GM12865 (cell line): Measurements from ENCODE around the gene DYNC1I1.

Source experiments
- DNase-seq: peaks from one replicate; pipeline ENCODE4 v3.0.0; 2010; ENCODE audit warnings: low read depth
- H3K4me3 ChIP-seq: 2 replicates; pipeline ENCODE4 v1.5.1; 2011; ENCODE audit warnings: mild to moderate bottlenecking, low read depth, low read length, control low read depth
- TF ChIP-seq, protein P1 (sequence below): IDR thresholded peaks from 2 replicates; pipeline ENCODE4 v1.5.1; 2011; ENCODE audit warnings: low read length, control low read depth, low read depth, inconsistent platforms; ENCODE audit not compliant: insufficient read depth; ENCODE audit errors: missing control alignments

Gene DYNC1I1

DNA sequence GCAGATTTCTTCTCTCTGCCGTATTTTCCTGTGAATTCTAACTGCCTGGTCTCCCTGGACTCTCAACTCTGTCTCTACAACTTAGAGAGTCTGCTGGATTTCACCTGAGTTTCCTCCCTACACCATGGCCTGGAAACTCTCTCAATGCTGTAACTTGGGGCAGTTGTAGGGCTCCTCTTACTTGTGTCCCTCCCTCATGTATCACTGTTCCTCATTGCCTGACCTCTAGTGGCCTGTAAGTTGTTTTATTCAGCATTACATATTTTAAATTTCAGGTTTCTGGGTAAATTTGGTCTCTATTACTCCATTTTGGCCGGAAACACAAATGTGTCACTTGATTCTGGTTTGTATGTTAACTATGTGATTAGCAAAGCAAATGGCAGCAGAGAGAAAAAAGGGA, 70.9 kb downstream of the DYNC1I1 start:
- TF ChIP-seq, protein P1, sequence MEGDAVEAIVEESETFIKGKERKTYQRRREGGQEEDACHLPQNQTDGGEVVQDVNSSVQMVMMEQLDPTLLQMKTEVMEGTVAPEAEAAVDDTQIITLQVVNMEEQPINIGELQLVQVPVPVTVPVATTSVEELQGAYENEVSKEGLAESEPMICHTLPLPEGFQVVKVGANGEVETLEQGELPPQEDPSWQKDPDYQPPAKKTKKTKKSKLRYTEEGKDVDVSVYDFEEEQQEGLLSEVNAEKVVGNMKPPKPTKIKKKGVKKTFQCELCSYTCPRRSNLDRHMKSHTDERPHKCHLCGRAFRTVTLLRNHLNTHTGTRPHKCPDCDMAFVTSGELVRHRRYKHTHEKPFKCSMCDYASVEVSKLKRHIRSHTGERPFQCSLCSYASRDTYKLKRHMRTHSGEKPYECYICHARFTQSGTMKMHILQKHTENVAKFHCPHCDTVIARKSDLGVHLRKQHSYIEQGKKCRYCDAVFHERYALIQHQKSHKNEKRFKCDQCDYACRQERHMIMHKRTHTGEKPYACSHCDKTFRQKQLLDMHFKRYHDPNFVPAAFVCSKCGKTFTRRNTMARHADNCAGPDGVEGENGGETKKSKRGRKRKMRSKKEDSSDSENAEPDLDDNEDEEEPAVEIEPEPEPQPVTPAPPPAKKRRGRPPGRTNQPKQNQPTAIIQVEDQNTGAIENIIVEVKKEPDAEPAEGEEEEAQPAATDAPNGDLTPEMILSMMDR: no peak
- peak; percentile 20 for DNase-seq
- H3K4me3 ChIP-seq: no peak overlapping the region

DNA sequence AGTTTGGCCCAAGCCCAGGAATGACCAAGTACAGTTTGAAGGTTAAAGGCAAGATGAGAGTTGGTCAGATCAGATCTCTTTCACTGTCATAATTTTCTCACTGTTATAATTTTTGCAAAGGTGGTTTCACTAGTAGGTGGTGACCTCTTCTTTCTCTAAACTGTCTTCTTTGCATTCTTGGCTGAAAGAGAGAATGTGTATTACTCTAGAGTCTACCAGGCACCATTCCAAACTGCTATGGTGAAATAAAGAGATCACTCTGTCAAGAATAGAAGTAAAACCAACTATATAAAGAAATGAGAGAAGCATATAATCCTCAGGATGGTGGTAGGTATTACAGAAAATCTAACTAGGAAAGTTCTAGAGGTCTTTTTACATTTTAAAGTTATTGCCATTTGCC, 72.7 kb downstream of the DYNC1I1 start:
- DNase-seq: peak; percentile 16
- TF ChIP-seq, protein P1: no peak

DNA sequence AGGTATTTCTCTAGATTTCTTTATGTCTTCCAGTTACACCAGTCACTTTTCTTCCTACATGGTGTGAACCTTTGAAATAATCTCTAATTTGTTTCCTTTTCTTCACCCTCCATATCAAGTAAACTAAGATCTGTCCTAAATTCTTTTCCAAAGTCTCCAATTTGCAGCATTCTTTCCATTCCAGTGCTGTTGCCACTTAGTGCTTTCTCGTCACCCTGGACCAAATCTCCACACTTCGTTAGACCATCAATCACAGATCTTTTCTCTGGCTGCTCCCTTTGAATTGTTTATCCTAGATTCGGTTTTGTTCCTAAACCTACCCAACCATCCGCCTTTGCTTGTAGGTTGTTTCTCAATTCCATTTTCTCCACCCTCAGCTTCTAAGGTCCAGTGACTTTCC, 74.7 kb downstream of the DYNC1I1 start:
- no peak for DNase-seq
- TF ChIP-seq, protein P1: no peak

More for the DNA sequence above, 72.7 kb downstream of the DYNC1I1 start:
- no peak overlapping the region for H3K4me3 ChIP-seq

DNA sequence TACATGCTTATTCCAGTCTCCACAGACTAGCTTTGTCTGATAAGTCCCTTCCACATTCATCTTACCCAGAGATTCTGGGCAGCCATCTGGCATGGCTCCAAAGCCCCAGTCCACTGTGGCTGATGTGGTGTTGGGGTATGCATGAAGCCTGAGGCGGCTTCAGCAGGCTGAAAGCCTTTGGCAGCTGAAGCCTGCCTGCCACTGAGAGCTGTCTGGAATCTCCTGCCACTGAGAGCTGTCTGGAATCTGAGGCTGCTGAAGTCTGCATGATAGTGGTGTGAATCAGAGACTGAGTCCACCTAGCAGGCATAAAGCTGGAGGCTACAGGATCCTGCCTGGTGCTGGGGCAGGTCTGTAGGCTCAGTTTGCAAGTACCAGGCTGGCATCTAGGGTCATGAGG, 87.1 kb downstream of the DYNC1I1 start:
- no peak overlapping the region for H3K4me3 ChIP-seq
- TF ChIP-seq, protein P1: no peak
- no peak for DNase-seq

More for the DNA sequence above, 74.7 kb downstream of the DYNC1I1 start:
- no peak overlapping the region for H3K4me3 ChIP-seq

DNA sequence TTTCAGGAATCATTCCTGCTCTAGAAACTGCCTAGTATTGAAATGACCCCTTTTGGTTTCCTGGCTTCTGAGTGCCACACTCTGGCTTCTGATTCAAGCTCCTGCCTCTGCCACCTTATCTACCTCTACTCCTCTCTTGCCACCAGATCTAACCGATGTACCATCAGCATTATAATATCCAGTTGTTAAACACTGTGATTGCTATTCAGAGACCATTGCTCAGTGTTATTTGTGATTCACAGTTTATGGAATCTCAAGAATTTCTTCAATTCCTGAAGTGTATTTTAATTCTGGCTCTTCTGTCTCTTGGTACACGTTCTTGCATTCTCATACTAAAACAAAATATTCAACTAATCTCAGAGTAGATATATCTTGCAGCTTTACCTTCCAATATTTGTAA, 88.7 kb downstream of the DYNC1I1 start:
- TF ChIP-seq, protein P1: no peak
- no peak overlapping the region for H3K4me3 ChIP-seq
- no peak for DNase-seq

DNA sequence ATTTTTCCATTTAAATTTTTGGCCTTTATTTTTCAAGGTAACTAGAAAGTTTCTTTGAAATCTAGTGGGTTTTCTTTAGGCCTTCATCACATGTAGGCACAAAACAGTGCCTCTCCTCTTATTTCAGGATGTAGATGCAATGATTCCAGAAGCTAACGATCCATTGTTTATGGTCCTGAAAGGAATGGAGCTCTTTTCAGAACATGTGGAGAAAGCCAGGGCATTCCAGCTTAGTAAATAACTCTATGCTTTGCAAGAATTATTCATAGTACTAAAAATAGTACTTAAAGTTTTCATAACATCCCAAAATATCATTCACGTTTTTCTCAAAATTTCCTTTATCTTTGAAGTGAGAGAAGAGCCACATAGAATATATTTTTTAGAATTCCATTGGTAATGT, 91.3 kb downstream of the DYNC1I1 start:
- H3K4me3 ChIP-seq: no peak overlapping the region
- TF ChIP-seq, protein P1: no peak
- DNase-seq: no peak

DNA sequence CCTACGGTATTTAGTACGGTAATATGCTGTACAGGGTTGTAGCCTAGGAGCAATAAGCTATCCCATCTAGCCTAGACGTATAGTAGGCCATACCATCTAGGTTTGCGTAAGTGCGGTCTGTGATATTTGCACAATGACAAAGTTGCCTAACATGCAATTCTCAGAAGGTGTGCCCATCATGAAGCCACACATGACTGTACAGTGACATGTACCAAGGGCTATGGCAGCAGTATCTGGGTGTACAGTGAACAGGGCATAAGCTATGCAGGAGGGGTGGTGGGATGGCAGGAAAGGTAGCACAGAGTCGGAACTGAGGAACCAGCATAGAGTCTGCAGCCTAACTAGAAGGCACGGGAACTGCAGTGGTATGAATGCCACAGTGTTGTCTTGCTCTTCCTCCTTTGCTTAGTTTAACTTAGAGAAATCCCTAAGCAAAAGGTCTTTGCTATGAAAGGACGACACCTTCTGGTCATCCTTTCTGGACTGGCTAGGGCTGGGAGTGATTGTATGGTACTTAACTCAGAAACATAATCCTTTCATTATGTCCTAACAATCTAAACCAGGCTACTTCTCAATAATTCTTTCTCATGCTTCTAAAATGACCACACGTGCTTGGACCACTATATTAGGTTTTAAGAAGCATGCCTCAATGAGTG, 93.5 kb downstream of the DYNC1I1 start:
- no peak overlapping the region for H3K4me3 ChIP-seq
- peak; percentile 15 for DNase-seq
- TF ChIP-seq, protein P1: no peak
